Cardiac muscle cell (in vitro differentiated cells and primary cell): Measurements from ENCODE around the gene CD19. TPM values are rescaled to one million over a fixed set of nuclear protein-coding genes. Genes with fewer than 3 reads are reported as not detected.

ENCODE experiments used
- DNase-seq, 2 donors: peaks; one replicate each; pipeline versions ENCODE4 v3.0.0 to v3.0.0-alpha.2; 2010 to 2017; ENCODE audit warnings: low read depth in 1 of 2, low spot score in 1 of 2
- H3K27ac ChIP-seq: fragments of 200-600 bp; sonication (generic); 2 replicates; pipeline ENCODE4 v1.5.1; 2016
- H3K27me3 ChIP-seq: fragments of 200-600 bp; sonication (generic); 2 replicates; pipeline ENCODE4 v1.6.0; 2016; ENCODE audit warnings: control low read depth
- H3K36me3 ChIP-seq: fragments of 200-600 bp; sonication (generic); 2 replicates; pipeline ENCODE4 v1.5.1; 2016; ENCODE audit warnings: control low read depth
- H3K4me1 ChIP-seq: fragments of 200-600 bp; sonication (generic); 2 replicates; pipeline ENCODE4 v1.8.1; 2017; ENCODE audit warnings: low read depth, mild to moderate bottlenecking, mixed run types
- H3K4me3 ChIP-seq: fragments of 200-600 bp; sonication (generic); 2 replicates; pipeline ENCODE4 v1.5.1; 2016; ENCODE audit warnings: mild to moderate bottlenecking
- H3K9me3 ChIP-seq: fragments of 200-600 bp; sonication (generic); 2 replicates; pipeline ENCODE4 v1.5.1; 2017; ENCODE audit warnings: low read depth, mild to moderate bottlenecking, control low read depth
- CTCF ChIP-seq: IDR thresholded peaks from 2 replicates; pipeline ENCODE4 v1.5.1; 2012; ENCODE audit warnings: low read depth, mild to moderate bottlenecking, low read length
- polyA plus RNA-seq: library from polyadenylated mRNA; unstranded; fragments of >200 nt; fragmentation: Nextera tagmentation; extraction: Ambion mirVana; gene quantifications from 2 replicates; pipeline ENCODE4 v1.2.1, GENCODE V29; 2016
- total RNA-seq: library from RNA; depleted of rRNA; stranded (reverse); fragments of >200 nt; gene quantifications from 2 replicates; pipeline ENCODE4 v1.2.3, GENCODE V29; 2016

CD19 gene
- total and polyA plus RNA-seq, 2 experiments from 2014 or later = 1.1 TPM; not detected in 1

- no peak for TF ChIP-seq CTCF
- Histone ChIP-seq H3K27ac (no peak overlapping the region), H3K27me3 (no peaks in the 10 kb centered on the region), H3K9me3 (no peaks in the 10 kb centered on the region), H3K4me3 (no peak overlapping the region), H3K36me3 (peaks cover 11% of the 10 kb centered on the region), H3K4me1 (peaks cover 4% of the 10 kb centered on the region)
- DNase-seq = no peak
Measured at GRCh38 chr16:28918698-28919097, 13.1 kb upstream of the CD19 start.

- DNase-seq = no peak
- peaks cover 19% of the 10 kb centered on the region for H3K4me1 ChIP-seq
- no peak overlapping the region for H3K4me3 ChIP-seq
- H3K27ac ChIP-seq = peak overlapping the region; percentile 79
- no peaks in the 10 kb centered on the region for H3K27me3 ChIP-seq
- H3K9me3 ChIP-seq = no peaks in the 10 kb centered on the region
- peaks cover 7% of the 10 kb centered on the region for H3K36me3 ChIP-seq
- no peak for TF ChIP-seq CTCF
Measured at GRCh38 chr16:28923231-28923587, 8.6 kb upstream of the CD19 start.

GRCh38 chr16:28923652-28924398, 7.9 kb upstream of the CD19 start:
- Histone ChIP-seq H3K36me3 (peaks cover 5% of the 10 kb centered on the region), H3K27ac (peak overlapping the region; percentile 79), H3K4me3 (peak overlapping the region; percentile 87), H3K27me3 (no peaks in the 10 kb centered on the region), H3K4me1 (peaks cover 19% of the 10 kb centered on the region), H3K9me3 (no peaks in the 10 kb centered on the region)
- peak in 1 of 2 donors; percentile 34 for DNase-seq
- no peak for TF ChIP-seq CTCF

- TF ChIP-seq CTCF = no peak
- Histone ChIP-seq H3K9me3 (no peaks in the 10 kb centered on the region), H3K27ac (peak overlapping the region; percentile 79)
Measured at GRCh38 chr16:28924399-28924761, 7.4 kb upstream of the CD19 start.

GRCh38 chr16:28924762-28925385, 6.9 kb upstream of the CD19 start, which contains the start of gene RABEP2:
Gene RABEP2 (minus strand): TSS chr16:28925238. CDS start chr16:28925163, 75 bp downstream.
- H3K27me3 ChIP-seq = no peaks in the 10 kb centered on the region
- H3K4me1 ChIP-seq = peaks cover 19% of the 10 kb centered on the region
- TF ChIP-seq CTCF = no peak
- peak within 1 kb of the TSS; percentile 87 for H3K4me3 ChIP-seq
- no peaks in the 10 kb centered on the region for H3K9me3 ChIP-seq
- peak within 1 kb of the TSS; percentile 93 for H3K27ac ChIP-seq
- DNase-seq = peak; percentile 91 to 94
- no peaks in the 10 kb centered on the region for H3K36me3 ChIP-seq

More at GRCh38 chr16:28924399-28924761, 7.4 kb upstream of the CD19 start:
- H3K27me3 ChIP-seq = no peaks in the 10 kb centered on the region
- H3K36me3 ChIP-seq = no peaks in the 10 kb centered on the region
- H3K4me3 ChIP-seq = peak overlapping the region; percentile 87
- DNase-seq = no peak
- H3K4me1 ChIP-seq = peaks cover 19% of the 10 kb centered on the region
